Stimulated activated CD4-positive, alpha-beta T cell treated with anti-CD3 and anti-CD28 coated beads, Interleukin-4, amount 100 ng/mL, for 4 hours (primary cell): ENCODE data around the gene IFNAR1.
"Not testable (repeated sequence)": the region's sequence is repeated elsewhere in the genome, so short reads cannot be mapped to it uniquely, and the experiment has no call there.

Experiments used
- DNase-seq, 2 experiments: peaks; one replicate each; pipeline ENCODE4 v3.0.0-alpha.2; 2020

Gene IFNAR1

DNA sequence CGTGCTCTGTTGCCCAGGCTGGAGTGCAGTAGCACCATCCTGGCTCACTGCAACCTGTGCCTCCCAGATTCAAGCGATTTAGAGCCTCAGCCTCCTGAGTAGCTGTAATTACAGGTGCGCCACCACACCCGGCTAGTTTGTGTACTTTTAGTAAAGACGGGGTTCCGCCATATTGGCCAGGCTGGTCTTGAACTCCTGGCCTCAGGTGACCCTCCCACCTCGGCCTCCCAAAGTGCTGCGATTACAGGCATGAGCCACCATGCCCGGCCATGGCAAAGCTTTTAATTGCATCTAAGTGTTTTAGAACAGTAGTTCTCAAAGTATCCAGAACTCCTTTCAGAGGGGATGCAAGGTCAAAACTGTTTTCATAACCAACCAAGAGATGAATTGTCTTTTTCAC lies 53.3 kb downstream of the IFNAR1 start:
- DNase-seq: no peak

DNA sequence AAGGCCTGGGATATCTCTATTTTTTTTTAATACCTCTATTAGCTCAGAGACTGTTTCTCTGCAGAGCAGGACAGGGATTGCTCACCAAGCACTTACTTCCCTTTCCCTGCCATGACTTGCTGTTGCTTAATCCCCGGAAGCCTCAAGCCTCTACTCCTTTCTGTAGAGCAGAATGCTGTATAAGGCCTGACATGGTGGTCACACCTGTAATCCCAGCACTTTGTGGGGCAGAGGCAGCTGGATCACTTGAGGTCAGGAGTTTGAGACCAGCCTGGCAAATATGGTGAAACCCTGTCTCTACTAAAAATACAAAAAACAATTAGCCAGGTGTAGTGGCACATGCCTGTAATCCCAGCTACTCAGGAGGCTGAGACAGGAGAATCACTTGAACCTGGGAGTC lies 55.2 kb downstream of the IFNAR1 start:
- not testable (repeated sequence) for DNase-seq

DNA sequence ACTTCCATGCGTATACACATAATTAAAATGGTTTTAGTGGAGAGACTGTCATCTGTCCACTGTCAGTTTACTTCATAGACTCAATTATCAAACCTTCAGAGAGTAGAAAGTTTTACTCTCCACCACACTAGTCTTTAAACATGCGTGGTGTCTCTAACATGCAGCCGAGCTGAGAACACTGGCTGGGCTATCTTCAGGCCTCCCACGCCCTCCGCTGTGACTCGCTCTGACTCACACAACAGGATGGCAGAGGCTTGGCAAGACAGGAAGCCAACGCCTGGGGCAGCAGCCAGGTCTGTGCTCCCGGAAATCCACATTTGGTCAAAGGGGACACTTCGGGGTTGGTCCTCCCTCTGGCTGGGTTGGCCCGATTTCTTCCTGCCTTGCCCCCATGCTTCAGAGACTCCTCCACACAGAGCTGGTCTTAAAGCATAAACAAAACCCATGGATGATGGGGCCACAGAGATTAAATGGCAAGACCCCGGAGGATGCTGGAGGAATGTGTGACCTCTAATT lies 55.8 kb downstream of the IFNAR1 start:
- peak; percentile 84 to 95 for DNase-seq

- DNase-seq: not testable (repeated sequence)
These were observed 56.6 kb downstream of the IFNAR1 start for GRCh38 chr21:33381381-33381780.

DNA sequence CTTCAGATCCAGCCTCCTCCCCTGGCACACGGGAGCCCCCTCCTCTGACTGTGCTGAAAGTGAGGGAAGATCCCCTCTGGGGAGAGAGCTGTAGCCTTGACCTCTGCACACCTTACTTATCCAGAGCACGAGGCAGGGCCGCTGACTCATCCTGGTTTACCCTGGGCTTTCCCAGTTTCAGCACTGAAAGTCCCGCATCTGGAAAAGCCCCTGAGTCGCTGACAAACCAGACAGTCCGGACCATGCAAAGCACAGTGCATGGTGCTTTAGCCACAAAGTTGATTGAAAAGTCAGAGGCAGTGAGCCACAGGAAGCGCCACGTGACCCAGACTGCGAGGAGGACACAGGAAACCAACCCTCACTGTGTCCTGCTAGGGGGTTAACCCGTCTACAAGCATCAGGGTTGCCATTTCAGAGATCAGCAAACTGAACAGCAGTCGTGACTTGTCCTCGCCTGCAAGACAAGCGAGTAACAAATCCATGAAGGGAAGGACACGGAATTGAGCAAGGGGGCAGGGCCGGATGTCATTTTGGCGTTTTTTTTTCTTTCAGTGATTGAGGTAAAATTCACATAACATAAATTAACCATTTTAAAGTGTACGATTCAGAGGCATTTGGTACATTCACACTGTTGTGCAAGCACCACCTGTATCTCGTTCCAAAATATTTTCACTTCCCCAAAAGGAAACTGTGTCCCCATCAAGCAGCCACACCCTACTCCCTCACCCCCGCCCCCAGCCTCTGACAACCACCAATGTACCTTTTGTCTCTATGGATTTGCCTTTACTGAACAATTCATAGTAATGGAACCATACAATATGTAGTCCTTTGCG lies 58.5 kb downstream of the IFNAR1 start:
- DNase-seq: peak; percentile 54 to 76

DNA sequence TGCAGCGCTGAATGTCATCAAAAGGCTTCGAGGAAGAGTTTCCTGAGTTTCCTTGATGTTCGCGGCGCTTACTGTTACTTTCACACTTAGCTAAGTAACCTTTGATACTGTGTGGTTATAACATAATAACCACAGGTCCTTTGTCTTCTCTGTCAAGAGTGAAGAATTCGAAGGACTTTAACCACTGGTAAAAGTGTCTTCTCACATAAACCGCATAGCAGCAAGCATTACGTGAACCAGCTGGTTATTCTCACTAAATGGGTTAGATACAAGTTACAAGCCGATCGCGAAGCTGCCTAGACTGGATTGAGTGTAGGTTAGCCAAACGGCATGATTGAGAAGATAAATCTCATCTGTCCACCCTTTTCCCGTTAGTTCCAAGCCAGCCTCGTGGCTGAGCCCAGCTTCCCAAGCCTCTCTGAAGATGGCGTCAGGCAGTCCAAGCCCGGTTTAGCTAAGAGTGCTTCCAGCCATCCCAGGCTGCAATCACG lies 60.1 kb downstream of the IFNAR1 start:
- peak in 1 of 2 experiments; percentile 23 for DNase-seq

DNA sequence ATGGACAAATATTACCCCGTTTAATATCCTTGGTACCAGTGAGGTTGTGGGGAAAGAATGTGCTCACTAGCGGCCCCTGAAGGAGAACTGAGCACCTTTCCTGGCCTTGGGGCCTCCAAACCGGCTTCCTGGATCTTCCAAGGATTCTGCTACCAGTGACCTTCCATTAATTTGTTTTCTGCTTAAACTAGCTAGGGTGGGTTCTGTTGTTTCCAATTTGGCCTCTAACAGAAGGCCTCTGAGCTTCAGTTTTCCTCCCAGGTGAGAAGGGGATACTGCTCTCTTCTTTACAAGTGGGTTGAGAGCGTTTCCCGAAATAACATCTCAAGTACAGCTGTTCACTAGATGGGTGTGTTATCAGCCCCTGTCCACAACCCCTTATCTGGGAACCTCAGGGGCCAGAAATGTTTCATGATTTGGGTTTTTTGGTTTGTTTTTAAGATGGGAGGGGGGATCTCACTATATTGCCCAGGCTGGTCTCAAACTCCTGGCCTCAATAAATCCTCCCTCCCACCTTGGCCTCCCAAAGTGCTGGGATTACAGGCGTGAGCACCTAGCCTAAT lies 61.5 kb downstream of the IFNAR1 start:
- DNase-seq: no peak

GRCh38 chr21:33387294-33387693 lies 62.5 kb downstream of the IFNAR1 start:
- DNase-seq: no peak

DNA sequence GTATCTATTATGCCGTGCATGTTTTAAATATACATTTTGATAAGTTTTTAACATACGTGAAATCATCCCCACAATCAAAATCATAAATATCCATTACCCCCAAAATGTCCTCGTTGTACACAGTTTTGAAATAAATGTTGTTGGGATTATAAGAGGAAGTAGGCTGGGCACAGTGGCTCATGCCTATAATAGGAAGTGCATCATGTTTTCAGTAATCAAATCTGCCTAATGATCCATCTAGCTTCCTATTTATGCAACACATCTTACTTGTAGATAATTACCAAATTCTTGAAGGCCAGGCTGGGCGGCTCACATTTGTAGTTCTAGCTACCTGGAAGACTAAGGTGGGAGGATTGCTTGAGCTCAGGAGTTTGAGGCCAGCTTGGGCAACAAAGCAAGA lies 63.4 kb downstream of the IFNAR1 start:
- no peak for DNase-seq

DNA sequence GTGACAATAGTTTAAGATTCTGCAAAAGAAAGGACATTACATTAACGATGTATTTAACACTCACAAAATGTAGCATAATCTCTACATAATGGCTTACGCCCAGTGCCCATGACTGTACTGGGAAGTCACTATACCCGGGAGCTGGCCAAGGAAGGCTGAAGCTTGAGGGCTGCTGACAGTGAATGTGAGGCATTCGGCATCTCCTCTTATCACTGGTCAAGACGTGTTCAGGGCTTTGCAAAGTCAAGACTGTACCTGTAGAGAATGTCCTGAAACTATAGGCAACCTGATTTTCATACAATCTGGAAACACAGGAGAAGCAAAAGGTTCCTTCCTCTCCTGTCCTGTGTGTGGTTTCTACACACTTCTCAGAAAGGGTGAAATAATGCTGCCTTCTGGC lies 65.7 kb downstream of the IFNAR1 start:
- DNase-seq: no peak

DNA sequence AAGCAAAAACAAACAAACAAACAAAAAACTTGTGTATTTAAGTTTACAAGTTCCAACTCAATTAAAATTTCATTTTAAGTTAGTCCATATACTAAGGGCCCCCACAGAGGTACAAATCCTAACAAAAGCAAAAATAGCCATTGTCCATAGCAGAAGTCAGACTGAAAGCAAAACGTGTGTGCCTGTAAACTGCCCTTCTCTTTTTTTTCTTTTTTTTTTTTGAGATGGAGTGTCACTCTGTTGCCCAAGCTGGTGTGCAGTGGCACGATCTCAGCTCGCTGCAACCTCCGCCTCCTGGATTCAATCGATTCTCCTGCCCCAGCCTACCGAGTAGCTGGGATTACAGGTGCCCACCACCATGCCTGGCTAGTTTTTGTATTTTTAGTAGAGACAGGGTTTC lies 66.9 kb downstream of the IFNAR1 start:
- no peak for DNase-seq

DNA sequence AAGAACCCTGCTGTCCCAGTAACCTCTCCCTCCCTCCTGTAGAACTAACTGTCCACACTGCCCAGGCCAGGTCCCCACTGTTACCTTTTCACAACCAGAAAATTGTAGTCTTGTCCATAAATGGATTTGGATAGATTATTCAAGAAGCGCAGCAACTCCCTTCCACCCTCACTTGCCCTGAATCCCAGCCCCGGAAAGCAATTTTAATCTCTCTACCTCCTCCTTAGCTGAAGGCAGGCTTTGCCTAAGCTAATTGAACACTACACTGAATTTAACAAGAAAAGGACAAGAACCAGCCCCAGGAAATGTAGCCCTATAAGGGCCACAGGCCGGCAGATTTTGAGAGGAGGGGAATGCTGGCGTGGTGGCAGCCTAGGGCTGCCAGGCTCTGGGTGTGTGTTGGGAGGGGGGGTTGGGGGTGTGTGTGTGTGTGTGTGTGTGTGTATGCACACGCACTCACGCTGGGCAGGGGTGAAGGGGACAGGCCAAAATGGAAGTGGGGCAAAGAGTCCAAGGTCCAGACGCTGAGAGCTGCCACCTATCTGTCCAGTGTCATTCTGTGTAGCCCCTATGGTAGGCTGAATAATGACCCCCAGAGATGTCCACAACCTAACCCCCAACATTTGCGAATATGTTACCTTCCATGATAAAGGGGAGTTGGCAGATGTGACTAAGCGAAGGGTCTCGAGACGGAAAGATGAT lies 67.7 kb downstream of the IFNAR1 start:
- no peak for DNase-seq

DNA sequence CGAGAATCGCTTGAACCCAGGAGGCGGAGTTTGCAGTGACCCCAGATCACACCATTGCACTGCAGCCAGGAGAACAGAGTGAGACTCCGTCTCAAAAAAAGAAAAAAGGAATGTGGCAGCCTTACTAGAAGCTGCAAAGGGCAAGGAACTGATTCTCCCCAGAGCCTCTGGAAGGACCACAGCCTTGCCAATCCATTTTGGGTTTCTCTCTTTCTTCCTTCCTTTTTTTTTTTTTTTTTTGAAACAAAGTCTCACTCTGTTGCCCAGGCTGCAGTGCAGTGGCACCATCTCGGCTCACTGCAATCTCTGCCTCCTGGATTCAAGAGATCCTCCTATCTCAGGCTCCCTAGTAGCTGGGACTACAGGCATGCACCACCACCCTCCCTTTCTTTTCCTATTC lies 68.6 kb downstream of the IFNAR1 start:
- DNase-seq: no peak

DNA sequence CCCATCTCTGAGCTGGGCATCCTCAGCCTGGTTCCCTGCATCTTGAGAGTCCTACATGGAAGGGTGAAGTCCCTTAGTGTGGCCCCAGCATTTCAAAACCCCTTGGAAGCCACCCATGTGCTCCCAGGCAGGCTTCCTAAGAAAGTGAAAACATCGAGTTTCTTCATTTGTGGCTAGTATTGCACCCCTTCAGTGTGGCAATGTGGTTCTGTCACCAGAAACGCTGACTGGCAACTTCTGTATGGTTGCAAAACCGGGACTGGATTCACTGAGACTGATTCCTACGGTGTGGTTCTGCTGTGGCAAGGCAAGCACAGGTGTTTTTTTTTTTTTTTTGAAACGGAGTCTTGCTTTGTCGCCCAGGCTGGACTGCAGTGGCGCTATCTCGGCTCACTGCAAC lies 69.5 kb downstream of the IFNAR1 start:
- no peak for DNase-seq

DNA sequence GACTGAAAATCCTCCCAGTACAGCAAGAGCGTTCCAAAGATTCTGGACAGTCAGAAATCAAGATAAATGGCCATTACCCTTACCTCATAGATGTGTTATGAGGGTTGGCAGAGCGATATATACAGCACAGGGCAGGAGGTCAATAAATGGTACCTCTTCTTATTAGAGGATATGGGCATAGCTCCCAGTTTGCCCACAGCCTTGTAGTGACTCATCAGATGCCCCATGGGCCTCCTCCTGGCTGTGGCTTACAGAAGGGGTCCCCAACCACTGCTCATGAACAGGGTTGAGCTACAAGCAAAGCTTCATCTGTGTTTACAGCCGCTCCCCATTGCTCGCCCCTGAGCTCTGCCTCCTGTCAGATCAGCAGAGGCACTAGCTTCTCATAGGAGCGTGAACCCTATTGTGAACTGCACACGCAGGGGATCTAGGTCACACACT lies 71.1 kb downstream of the IFNAR1 start:
- DNase-seq: no peak

- no peak for DNase-seq
These were observed 71.7 kb downstream of the IFNAR1 start for GRCh38 chr21:33396436-33396835.

GRCh38 chr21:33396951-33397350 lies 72.2 kb downstream of the IFNAR1 start:
- no peak for DNase-seq

- no peak for DNase-seq
These were observed 72.9 kb downstream of the IFNAR1 start for GRCh38 chr21:33397717-33398116.

GRCh38 chr21:33398361-33398760 lies 73.6 kb downstream of the IFNAR1 start:
- no peak for DNase-seq

DNA sequence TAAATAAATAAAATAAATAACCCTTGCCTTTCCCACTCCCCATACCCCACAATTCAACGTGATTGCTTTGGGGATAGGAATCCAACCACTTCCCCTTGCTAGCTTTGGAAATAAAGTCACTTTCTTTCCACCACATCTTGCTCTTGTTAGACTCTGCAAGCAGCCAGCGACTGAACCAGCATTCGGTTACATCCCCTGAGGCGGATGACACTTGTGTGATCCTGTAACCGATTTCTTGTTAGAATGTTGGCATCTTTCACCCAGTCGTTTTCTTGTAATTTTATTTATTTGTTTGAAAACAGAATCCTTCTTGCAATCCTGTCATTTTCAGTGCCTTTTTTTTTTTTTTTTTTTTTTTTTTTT lies 76.8 kb downstream of the IFNAR1 start:
- no peak for DNase-seq

DNA sequence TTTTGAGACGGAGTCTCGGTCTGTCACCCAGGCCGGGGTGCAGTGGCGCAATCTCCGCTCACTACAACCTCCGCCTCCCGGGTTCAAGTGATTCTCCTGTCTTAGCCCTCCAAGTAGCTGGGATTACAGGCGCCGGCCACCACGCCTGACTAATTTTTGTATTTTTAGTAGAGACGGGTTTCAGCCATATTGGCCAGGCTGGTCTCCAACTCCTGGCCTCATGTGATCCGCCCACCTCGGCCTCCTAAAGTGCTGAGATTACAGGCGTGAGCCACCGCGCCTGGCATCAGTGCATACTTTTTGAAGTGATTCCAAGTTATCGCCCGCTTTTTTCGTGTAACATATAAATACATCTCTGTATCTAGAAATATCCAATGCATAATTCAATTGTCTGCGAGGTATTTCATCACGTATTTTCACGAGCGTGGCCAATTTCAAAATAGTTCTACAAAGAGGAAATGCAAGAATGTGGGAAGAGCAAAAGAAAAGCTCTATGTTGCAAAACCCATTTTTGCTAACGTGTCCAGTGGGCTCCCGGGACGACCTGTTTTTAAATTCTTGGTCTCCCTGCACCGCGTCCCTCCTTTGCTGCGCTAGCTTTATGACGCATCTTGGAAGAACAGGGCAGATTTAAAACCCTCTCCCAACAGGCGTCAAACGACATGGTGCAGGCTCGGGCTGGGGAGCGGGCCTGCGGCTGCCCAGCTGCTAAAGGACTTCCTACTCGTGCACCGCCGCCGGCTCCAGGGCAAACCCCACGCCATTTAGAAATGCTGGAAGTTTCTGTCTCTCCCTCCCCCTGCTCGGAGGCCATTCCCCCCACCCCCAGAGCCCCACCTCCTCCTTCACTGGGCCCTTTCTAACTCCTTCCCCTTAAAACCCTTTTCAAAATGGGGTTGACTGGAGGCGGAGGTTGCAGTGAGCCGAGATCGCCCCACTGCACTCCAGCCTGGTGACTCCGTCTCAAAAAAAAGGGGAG lies 77.5 kb downstream of the IFNAR1 start:
- DNase-seq: peak in 1 of 2 experiments; percentile 25

DNA sequence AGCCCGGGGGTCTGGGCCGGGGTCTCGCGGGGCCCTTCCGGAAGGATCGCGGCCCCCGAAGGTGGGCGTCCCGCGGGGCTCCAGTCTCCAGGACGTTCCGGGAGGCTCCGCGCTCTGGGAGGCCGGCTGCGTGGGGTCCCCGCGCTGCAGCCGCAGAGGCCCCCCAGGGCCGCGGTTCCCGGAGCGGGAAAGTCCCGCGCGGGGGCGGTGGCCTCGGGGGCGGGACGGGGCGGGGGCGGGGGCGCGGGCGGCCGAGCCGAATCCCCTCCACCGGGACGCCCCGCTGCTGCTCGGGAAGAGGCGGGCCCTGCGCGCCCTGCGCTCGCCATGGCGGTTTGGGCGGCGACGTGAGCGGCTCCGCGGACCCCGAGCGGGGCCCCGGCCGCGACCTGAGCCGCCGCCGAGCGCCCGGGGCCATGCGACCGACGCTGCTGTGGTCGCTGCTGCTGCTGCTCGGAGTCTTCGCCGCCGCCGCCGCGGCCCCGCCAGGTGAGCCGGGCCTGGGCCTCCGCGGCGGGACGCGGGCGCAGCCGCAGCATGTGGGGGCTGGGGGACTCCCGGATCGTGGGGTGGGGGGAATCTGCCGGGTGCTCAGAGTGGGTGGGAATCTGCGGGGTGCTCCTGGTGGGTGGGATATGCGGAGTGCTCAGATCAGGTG lies 78.5 kb downstream of the IFNAR1 start, which contains the start of gene IFNGR2:
TSS of gene IFNGR2 (plus strand) at position 286 of the 658 bp plus-strand sequence. CDS start at position 417, 131 bp downstream.
- peak; percentile 54 to 69 for DNase-seq
